ENCODE results near the gene AUTS2.

The AUTS2 gene

DNA sequence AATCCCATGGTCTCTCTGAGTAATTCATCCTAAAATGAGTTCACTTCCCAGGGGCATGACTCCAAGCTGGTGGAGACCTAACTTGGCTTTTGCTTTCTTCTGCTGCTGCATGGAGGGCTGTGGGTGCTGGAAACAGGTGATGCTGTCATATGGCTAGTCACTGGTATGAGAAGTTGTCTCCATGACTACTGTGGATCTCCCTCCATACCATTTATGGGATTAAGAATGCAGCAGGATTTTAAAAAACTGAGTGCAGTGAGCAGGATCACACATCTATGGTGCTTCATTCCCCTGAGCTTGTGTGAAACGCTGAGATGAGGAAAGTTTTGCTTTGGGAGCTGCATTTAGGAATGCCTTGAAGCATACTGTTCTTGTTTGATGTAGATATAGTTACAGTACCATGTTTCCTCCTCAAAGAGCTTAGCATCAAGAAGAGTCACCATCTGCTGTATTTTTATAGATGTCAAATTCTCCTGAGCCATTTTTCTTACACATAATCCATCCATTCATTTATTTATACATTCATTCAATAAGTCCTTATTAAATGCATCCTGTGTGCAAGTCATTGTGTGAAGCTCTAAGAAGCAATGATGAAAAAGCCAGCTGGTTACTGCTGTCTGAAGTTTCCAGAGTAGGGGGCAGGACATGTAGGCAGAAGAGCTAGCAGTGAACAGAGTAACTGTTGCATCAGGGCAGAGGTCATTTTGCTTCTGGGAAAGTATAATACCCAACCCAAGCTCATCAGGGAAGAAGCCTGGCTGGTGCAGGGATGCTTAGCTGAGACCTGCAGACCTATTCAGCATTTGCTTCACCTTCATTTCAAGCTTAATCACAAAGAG lies 534.8 kb downstream of the AUTS2 start:
- H3K79me2 ChIP-seq (ENCODE audit: control insufficient read depth, insufficient read depth, low read length): no peaks in the 10 kb centered on the region
- H4K5ac ChIP-seq (ENCODE audit: low read length): no peak overlapping the region
- H3K36me3 ChIP-seq (ENCODE audit: control insufficient read depth, insufficient read depth, low read length): no peaks in the 10 kb centered on the region
- H2BK15ac ChIP-seq (replicated peaks; ENCODE audit: low read depth): no peak overlapping the region
- H4K8ac ChIP-seq (ENCODE audit: low read depth, low read length): no peak overlapping the region
- no peak overlapping the region for H3K4me3 ChIP-seq (ENCODE audit: low read length)
- H3K4me1 ChIP-seq (ENCODE audit: control insufficient read depth, low read depth, low read length): no peaks in the 10 kb centered on the region
- H3K9ac ChIP-seq (ENCODE audit: low read length): no peak overlapping the region
- H2BK5ac ChIP-seq (ENCODE audit: low read length): no peak overlapping the region
- H3K4me2 ChIP-seq (ENCODE audit: low read length): no peak overlapping the region
- no peak overlapping the region for H2AK5ac ChIP-seq (ENCODE audit: low read length)
- no peaks in the 10 kb centered on the region for H3K79me1 ChIP-seq (ENCODE audit: low read length)
- no peak overlapping the region for H3K23ac ChIP-seq (ENCODE audit: low read length)
- no peak overlapping the region for H3K27ac ChIP-seq (ENCODE audit: low read depth, low read length)
- no peak overlapping the region for H3K4ac ChIP-seq (ENCODE audit: low read depth, low read length)
- H3K56ac ChIP-seq (ENCODE audit: low read length): no peak overlapping the region
- H3K18ac ChIP-seq (ENCODE audit: low read length): no peak overlapping the region
- no peaks in the 10 kb centered on the region for H3K27me3 ChIP-seq (ENCODE audit: insufficient read depth, low read length, poor library complexity)
- no peak for DNase-seq
- WGBS (ENCODE audit: extremely low coverage, insufficient coverage, low lambda C conversion rate): no CpG with 5 or more reads among the region's 1 CpG
- no peak overlapping the region for H2BK120ac ChIP-seq (ENCODE audit: low read depth, low read length)

DNA sequence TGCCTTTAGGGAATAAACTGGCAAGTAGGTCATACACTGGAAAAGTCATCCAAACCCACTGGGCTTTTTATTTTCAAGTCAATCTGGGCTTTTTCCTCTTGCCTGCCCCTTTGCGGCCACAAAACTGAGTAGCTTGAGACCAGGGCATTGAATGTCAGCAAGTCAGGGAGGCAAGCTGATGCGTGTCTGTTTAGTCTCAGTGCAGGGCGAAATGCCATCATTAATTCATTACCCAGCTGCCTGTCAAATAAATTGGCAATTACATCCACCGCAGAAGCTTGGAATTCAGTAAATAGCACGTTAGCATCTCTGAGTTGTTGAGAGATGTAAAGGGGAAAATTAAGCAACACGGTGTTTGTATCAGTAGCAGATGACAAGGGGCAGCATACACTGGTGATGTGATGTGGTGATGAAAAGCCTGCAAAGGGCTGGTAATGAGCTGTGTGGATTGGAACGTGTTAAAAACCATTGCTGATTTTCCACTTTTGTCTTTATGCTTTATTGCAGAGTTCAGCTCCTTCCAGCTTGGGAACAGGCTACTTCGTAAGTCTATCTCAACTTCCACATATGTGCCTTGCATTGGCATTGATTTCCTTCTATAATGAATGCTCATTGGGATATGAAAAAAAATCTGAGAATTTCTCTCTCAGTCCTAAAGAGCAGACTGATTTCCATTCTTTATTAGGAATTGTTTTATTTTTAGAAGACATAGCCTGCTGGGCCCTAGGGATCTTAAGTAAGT lies 535.9 kb downstream of the AUTS2 start:
- no peak for DNase-seq
- no CpG with 5 or more reads among the region's 8 CpGs for WGBS (ENCODE audit: extremely low coverage, insufficient coverage, low lambda C conversion rate)
- H3K27me3 ChIP-seq (ENCODE audit: insufficient read depth, low read length, poor library complexity): no peaks in the 10 kb centered on the region

DNA sequence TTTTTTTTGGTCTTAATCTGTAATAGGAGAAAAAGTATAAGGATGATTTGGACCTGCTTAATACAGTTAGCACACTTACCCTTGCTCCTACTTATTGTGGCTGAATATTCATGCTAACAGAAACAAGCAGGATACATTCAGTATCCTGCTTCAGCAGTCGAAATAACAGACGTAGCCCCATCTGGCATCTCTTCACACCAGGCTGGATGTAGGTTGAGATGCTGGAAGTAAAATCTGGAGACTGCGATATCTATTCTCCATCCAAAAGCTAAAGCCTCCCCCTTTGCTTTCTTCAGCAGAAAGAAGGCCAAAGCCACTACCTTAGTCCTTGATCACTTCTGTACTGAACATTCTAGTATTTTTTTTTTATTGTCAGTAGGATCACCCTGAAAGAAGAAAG lies 537.4 kb downstream of the AUTS2 start:
- no peak overlapping the region for H3K56ac ChIP-seq (ENCODE audit: low read length)
- H2BK120ac ChIP-seq (ENCODE audit: low read depth, low read length): no peak overlapping the region
- H3K79me1 ChIP-seq (ENCODE audit: low read length): no peaks in the 10 kb centered on the region
- no peaks in the 10 kb centered on the region for H3K36me3 ChIP-seq (ENCODE audit: control insufficient read depth, insufficient read depth, low read length)
- H3K23ac ChIP-seq (ENCODE audit: low read length): no peak overlapping the region
- H2AK5ac ChIP-seq (ENCODE audit: low read length): no peak overlapping the region
- H3K27ac ChIP-seq (ENCODE audit: low read depth, low read length): no peak overlapping the region
- H3K18ac ChIP-seq (ENCODE audit: low read length): no peak overlapping the region
- DNase-seq: no peak
- no peaks in the 10 kb centered on the region for H3K79me2 ChIP-seq (ENCODE audit: control insufficient read depth, insufficient read depth, low read length)
- H3K27me3 ChIP-seq (ENCODE audit: insufficient read depth, low read length, poor library complexity): no peaks in the 10 kb centered on the region
- WGBS (ENCODE audit: extremely low coverage, insufficient coverage, low lambda C conversion rate): no CpG with 5 or more reads among the region's 3 CpGs
- H3K4me1 ChIP-seq (ENCODE audit: control insufficient read depth, low read depth, low read length): no peaks in the 10 kb centered on the region
- H3K9ac ChIP-seq (ENCODE audit: low read length): no peak overlapping the region
- no peak overlapping the region for H4K5ac ChIP-seq (ENCODE audit: low read length)
- no peak overlapping the region for H3K4ac ChIP-seq (ENCODE audit: low read depth, low read length)
- H3K4me2 ChIP-seq (ENCODE audit: low read length): no peak overlapping the region
- no peak overlapping the region for H3K4me3 ChIP-seq (ENCODE audit: low read length)
- H4K8ac ChIP-seq (ENCODE audit: low read depth, low read length): no peak overlapping the region
- H2BK15ac ChIP-seq (replicated peaks; ENCODE audit: low read depth): no peak overlapping the region
- H2BK5ac ChIP-seq (ENCODE audit: low read length): no peak overlapping the region

More for the DNA sequence above, 535.9 kb downstream of the AUTS2 start:
- H2BK5ac ChIP-seq (ENCODE audit: low read length): no peak overlapping the region
- no peaks in the 10 kb centered on the region for H3K36me3 ChIP-seq (ENCODE audit: control insufficient read depth, insufficient read depth, low read length)
- H2AK5ac ChIP-seq (ENCODE audit: low read length): no peak overlapping the region
- no peaks in the 10 kb centered on the region for H3K79me2 ChIP-seq (ENCODE audit: control insufficient read depth, insufficient read depth, low read length)
- H2BK120ac ChIP-seq (ENCODE audit: low read depth, low read length): no peak overlapping the region
- no peak overlapping the region for H3K4me2 ChIP-seq (ENCODE audit: low read length)
- H2BK15ac ChIP-seq (replicated peaks; ENCODE audit: low read depth): no peak overlapping the region
- no peak overlapping the region for H4K8ac ChIP-seq (ENCODE audit: low read depth, low read length)
- no peak overlapping the region for H3K4me3 ChIP-seq (ENCODE audit: low read length)
- no peak overlapping the region for H4K5ac ChIP-seq (ENCODE audit: low read length)
- no peak overlapping the region for H3K4ac ChIP-seq (ENCODE audit: low read depth, low read length)
- no peak overlapping the region for H3K9ac ChIP-seq (ENCODE audit: low read length)
- no peak overlapping the region for H3K27ac ChIP-seq (ENCODE audit: low read depth, low read length)
- H3K56ac ChIP-seq (ENCODE audit: low read length): no peak overlapping the region
- H3K4me1 ChIP-seq (ENCODE audit: control insufficient read depth, low read depth, low read length): no peaks in the 10 kb centered on the region
- no peak overlapping the region for H3K23ac ChIP-seq (ENCODE audit: low read length)
- no peaks in the 10 kb centered on the region for H3K79me1 ChIP-seq (ENCODE audit: low read length)
- no peak overlapping the region for H3K18ac ChIP-seq (ENCODE audit: low read length)

DNA sequence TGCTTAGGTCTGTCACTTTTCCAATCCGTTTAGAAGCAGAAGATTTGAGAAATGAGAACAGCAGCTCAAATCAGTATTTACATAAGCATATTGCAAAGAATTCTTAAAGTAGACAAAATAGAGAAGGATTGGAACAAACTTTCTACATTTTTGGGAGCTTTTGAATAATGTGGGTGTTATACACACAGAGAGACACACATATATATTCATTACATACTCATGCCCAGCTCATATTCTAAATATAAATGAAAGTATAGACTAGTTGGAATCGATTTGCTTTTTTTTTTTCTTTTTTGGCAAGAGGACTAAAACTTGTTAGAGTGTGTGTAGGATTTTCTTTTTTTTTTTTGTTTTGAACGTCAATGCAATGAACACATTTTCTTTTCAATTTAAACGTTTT lies 538.9 kb downstream of the AUTS2 start:
- H3K23ac ChIP-seq (ENCODE audit: low read length): no peak overlapping the region
- DNase-seq: no peak
- no peak overlapping the region for H4K8ac ChIP-seq (ENCODE audit: low read depth, low read length)
- H3K18ac ChIP-seq (ENCODE audit: low read length): no peak overlapping the region
- no peak overlapping the region for H3K9ac ChIP-seq (ENCODE audit: low read length)
- no peaks in the 10 kb centered on the region for H3K27me3 ChIP-seq (ENCODE audit: insufficient read depth, low read length, poor library complexity)
- no peaks in the 10 kb centered on the region for H3K36me3 ChIP-seq (ENCODE audit: control insufficient read depth, insufficient read depth, low read length)
- H2BK120ac ChIP-seq (ENCODE audit: low read depth, low read length): no peak overlapping the region
- no peak overlapping the region for H3K56ac ChIP-seq (ENCODE audit: low read length)
- no peak overlapping the region for H2BK5ac ChIP-seq (ENCODE audit: low read length)
- H3K79me2 ChIP-seq (ENCODE audit: control insufficient read depth, insufficient read depth, low read length): no peaks in the 10 kb centered on the region
- no peaks in the 10 kb centered on the region for H3K79me1 ChIP-seq (ENCODE audit: low read length)
- H3K4me1 ChIP-seq (ENCODE audit: control insufficient read depth, low read depth, low read length): no peaks in the 10 kb centered on the region
- no peak overlapping the region for H2AK5ac ChIP-seq (ENCODE audit: low read length)
- H3K4ac ChIP-seq (ENCODE audit: low read depth, low read length): no peak overlapping the region
- no peak overlapping the region for H3K4me2 ChIP-seq (ENCODE audit: low read length)
- H3K4me3 ChIP-seq (ENCODE audit: low read length): no peak overlapping the region
- H2BK15ac ChIP-seq (replicated peaks; ENCODE audit: low read depth): no peak overlapping the region
- H4K5ac ChIP-seq (ENCODE audit: low read length): no peak overlapping the region
- no peak overlapping the region for H3K27ac ChIP-seq (ENCODE audit: low read depth, low read length)
- no CpG with 5 or more reads among the region's 4 CpGs for WGBS (ENCODE audit: extremely low coverage, insufficient coverage, low lambda C conversion rate)

DNA sequence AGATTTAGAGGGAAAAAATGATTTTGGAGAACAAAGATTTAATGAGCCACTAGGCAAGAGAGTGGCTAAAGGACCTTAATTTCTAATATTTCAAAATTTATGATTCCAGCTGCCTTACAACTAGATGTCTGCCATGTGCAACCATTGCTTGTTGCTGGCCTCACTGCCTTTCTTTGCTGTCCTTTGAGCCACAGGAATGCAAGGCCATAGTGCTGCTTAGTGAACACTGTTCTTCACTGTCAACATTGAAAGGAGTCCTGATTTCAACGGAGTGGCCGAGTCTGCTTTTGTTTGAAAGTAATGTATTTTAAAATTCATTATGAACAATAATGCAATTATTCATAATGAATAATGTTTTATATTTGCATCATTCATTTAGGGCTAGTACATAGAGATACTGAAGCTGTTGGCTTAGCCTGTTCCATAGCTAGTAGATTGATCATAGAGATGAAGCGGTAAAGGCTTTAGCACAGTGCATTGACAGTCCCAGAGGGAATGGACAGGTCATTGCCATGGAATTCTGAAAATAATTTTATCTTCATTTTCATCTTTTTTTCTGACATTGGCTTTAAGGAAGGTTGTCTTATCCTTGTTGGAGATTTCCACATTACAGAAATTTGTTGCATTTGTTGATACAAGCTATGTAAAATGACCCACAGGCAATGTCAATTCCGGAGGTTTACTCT lies 544.1 kb downstream of the AUTS2 start:
- no peak for DNase-seq
- H3K4me1 ChIP-seq (ENCODE audit: control insufficient read depth, low read depth, low read length): no peaks in the 10 kb centered on the region
- H4K8ac ChIP-seq (ENCODE audit: low read depth, low read length): no peak overlapping the region
- no peak overlapping the region for H3K4ac ChIP-seq (ENCODE audit: low read depth, low read length)
- H3K79me1 ChIP-seq (ENCODE audit: low read length): no peaks in the 10 kb centered on the region
- no peak overlapping the region for H3K23ac ChIP-seq (ENCODE audit: low read length)
- no CpG with 5 or more reads among the region's 4 CpGs for WGBS (ENCODE audit: extremely low coverage, insufficient coverage, low lambda C conversion rate)
- no peak overlapping the region for H2BK120ac ChIP-seq (ENCODE audit: low read depth, low read length)
- no peak overlapping the region for H3K27ac ChIP-seq (ENCODE audit: low read depth, low read length)
- no peaks in the 10 kb centered on the region for H3K27me3 ChIP-seq (ENCODE audit: insufficient read depth, low read length, poor library complexity)
- no peak overlapping the region for H3K9ac ChIP-seq (ENCODE audit: low read length)
- H3K79me2 ChIP-seq (ENCODE audit: control insufficient read depth, insufficient read depth, low read length): no peaks in the 10 kb centered on the region
- no peak overlapping the region for H3K4me3 ChIP-seq (ENCODE audit: low read length)
- no peak overlapping the region for H3K56ac ChIP-seq (ENCODE audit: low read length)
- no peak overlapping the region for H2BK15ac ChIP-seq (replicated peaks; ENCODE audit: low read depth)
- H2AK5ac ChIP-seq (ENCODE audit: low read length): no peak overlapping the region
- H4K5ac ChIP-seq (ENCODE audit: low read length): no peak overlapping the region
- no peak overlapping the region for H3K18ac ChIP-seq (ENCODE audit: low read length)
- H3K4me2 ChIP-seq (ENCODE audit: low read length): no peak overlapping the region
- H2BK5ac ChIP-seq (ENCODE audit: low read length): no peak overlapping the region
- no peaks in the 10 kb centered on the region for H3K36me3 ChIP-seq (ENCODE audit: control insufficient read depth, insufficient read depth, low read length)

All from mesendoderm (in vitro differentiated cells).